AG04449 (cell line): ENCODE results near the gene NME3.

Experiments
- CTCF ChIA-PET: fragments of 350-600 bp; formaldehyde crosslinking; extraction: SDS; loops from one replicate; lab custom pipeline; 2021; ENCODE audit warnings: antibody characterized with exemption; lab: Yijun Ruan, JAX
- POLR2A ChIA-PET: fragments of 400-600, 350-600 bp; formaldehyde crosslinking; extraction: SDS; loops from one replicate; lab custom pipeline; 2020; ENCODE audit warnings: antibody characterized with exemption, inconsistent platforms; lab: Yijun Ruan, JAX
- DNase-seq: peaks from one replicate; pipeline ENCODE4 v3.0.0-alpha.2; 2010; ENCODE audit warnings: low read depth, low spot score
- H3K4me3 ChIP-seq: 2 replicates; pipeline ENCODE4 v1.5.1; 2011; ENCODE audit warnings: low read depth, mild to moderate bottlenecking, control low read depth, low read length
- TF ChIP-seq, protein P1 (sequence below): IDR thresholded peaks from one replicate; pipeline ENCODE4 v1.5.1; 2011; ENCODE audit warnings: mild to moderate bottlenecking, moderate library complexity, low read length, control low read depth, inconsistent platforms; ENCODE audit not compliant: insufficient read depth; ENCODE audit errors: missing control alignments

Gene NME3

GRCh38 chr16:1767116-1767994, 4.0 kb downstream of the NME3 start:
- ChIA-PET CTCF (interaction anchor here (2.2 kb wide), 1 partner anchor 61 kb away, joined by 11 read pairs; the partner anchor contains the start of gene MAPK8IP3), POLR2A (interaction anchor here (1.7 kb wide), 1 partner anchor 10 kb away, joined by 4 read pairs; no protein-coding TSS in a partner anchor)
- DNase-seq: no peak
- TF ChIP-seq, protein P1, sequence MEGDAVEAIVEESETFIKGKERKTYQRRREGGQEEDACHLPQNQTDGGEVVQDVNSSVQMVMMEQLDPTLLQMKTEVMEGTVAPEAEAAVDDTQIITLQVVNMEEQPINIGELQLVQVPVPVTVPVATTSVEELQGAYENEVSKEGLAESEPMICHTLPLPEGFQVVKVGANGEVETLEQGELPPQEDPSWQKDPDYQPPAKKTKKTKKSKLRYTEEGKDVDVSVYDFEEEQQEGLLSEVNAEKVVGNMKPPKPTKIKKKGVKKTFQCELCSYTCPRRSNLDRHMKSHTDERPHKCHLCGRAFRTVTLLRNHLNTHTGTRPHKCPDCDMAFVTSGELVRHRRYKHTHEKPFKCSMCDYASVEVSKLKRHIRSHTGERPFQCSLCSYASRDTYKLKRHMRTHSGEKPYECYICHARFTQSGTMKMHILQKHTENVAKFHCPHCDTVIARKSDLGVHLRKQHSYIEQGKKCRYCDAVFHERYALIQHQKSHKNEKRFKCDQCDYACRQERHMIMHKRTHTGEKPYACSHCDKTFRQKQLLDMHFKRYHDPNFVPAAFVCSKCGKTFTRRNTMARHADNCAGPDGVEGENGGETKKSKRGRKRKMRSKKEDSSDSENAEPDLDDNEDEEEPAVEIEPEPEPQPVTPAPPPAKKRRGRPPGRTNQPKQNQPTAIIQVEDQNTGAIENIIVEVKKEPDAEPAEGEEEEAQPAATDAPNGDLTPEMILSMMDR: no peak
- H3K4me3 ChIP-seq: no peak overlapping the region

DNA sequence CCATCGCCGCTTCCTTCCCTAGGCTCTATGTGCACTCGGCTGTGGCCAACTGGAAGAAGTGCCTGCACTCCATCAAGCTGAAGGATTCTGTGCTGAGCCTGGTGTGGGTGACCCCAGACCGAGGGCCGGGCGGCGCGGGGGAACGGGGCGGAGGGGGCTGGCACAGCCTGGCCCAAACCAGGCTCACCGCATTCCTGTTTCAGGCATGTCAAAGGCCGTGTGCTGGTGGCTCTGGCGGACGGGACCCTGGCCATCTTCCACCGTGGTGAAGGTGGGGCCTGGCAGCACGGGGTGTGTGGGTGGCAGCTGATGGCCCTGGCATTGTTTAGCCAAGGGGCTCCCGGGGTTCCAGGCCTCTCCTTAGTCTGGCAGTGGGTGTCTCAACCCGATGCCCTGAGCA, 4.6 kb downstream of the NME3 start:
- CTCF ChIA-PET: no interaction called here
- DNase-seq: no peak
- POLR2A ChIA-PET: no interaction called here
- H3K4me3 ChIP-seq: no peak overlapping the region
- TF ChIP-seq, protein P1: no peak

DNA sequence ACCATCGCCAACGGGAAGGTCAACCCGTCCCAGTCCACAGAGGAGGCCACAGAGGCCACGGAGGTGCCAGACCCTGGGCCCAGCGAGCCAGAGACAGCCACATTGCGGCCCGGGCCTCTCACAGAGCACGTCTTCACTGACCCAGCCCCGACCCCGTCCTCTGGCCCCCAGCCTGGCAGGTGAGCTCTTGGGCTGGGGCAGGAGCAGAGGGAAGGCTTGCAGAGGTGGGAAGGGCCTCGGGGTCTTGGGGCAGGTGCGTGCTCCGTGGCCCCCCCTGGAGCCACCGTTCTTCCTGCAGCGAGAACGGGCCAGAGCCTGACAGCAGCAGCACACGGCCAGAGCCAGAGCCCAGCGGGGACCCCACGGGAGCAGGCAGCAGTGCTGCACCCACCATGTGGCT, 5.1 kb downstream of the NME3 start:
- TF ChIP-seq, protein P1: no peak
- ChIA-PET POLR2A (no interaction called here), CTCF (no interaction called here)
- DNase-seq: no peak
- no peak overlapping the region for H3K4me3 ChIP-seq

DNA sequence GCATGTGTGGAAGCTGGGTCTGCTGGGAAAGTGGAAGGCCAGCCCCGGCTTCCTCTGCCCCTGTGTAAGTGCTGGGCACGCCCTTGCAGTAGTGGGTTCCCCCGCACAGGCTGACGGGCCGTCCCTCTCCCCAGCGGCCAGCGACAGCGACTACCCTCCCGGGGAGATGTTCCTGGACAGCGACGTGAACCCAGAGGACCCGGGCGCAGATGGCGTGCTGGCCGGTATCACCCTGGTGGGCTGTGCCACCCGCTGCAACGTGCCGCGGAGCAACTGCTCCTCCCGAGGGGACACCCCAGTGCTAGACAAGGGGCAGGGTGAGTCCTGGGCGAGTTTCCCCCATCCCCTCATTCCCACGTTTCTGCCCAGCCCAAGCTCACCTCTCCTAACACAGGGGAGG, 5.5 kb downstream of the NME3 start:
- POLR2A ChIA-PET: no interaction called here
- DNase-seq: no peak
- CTCF ChIA-PET: interaction anchor here (0.7 to 2.2 kb wide), 4 partner anchors 58 to 87 kb away, joined by 3 to 14 read pairs (median 6); partner anchors contain the start of genes JPT2 and MAPK8IP3
- H3K4me3 ChIP-seq: no peak overlapping the region
- TF ChIP-seq, protein P1: no peak

- ChIA-PET POLR2A (no interaction called here), CTCF (interaction anchor here (0.7 to 2.2 kb wide), 8 partner anchors 8 to 273 kb away, joined by 3 to 14 read pairs (median 3); partner anchors contain the start of genes EME2, JPT2, MAPK8IP3 and MRPS34)
- TF ChIP-seq, protein P1: no peak
- H3K4me3 ChIP-seq: no peak overlapping the region
- no peak for DNase-seq
Measured at GRCh38 chr16:1764971-1765370, 6.4 kb downstream of the NME3 start.
